Skeletal muscle tissue (tissue), 4 donors: ENCODE results near the gene DGAT2L6. TPM values are rescaled to one million over a fixed set of nuclear protein-coding genes. Genes with fewer than 3 reads are reported as not detected.
A peak's percentile ranks its signal among the peaks of the same experiment; 100 is the strongest.

Experiments used
- H3K27ac ChIP-seq: one replicate; pipeline ENCODE4 v1.7.0; 2013; ENCODE audit warnings: mild to moderate bottlenecking, low read depth, low read length, inconsistent platforms
- H3K27me3 ChIP-seq, 3 donors: one replicate each; pipeline ENCODE4 v1.7.0; 2013; ENCODE audit warnings: low read length in 3 of 3; ENCODE audit not compliant: control insufficient read depth in 3 of 3, insufficient read depth in 3 of 3
- H3K36me3 ChIP-seq, 3 donors: one replicate each; pipeline ENCODE4 v1.7.0; 2013; ENCODE audit warnings: low read length in 3 of 3; ENCODE audit not compliant: control insufficient read depth in 3 of 3, insufficient read depth in 3 of 3
- H3K4me1 ChIP-seq, 3 donors: one replicate each; pipeline ENCODE4 v1.7.0; 2013; ENCODE audit warnings: low read length in 3 of 3, mild to moderate bottlenecking in 3 of 3; ENCODE audit not compliant: control insufficient read depth in 3 of 3, insufficient read depth in 3 of 3
- H3K4me3 ChIP-seq, 3 donors: one replicate each; pipeline ENCODE4 v1.7.0; 2013; ENCODE audit warnings: low read length in 3 of 3
- H3K9ac ChIP-seq, 3 donors: one replicate each; pipeline ENCODE4 v1.7.0; 2013; ENCODE audit warnings: low read length in 3 of 3, mild to moderate bottlenecking in 3 of 3, moderate library complexity in 2 of 3, low read depth in 1 of 3
- H3K9me3 ChIP-seq, 3 donors: one replicate each; pipeline ENCODE4 v1.7.0; 2013; ENCODE audit warnings: low read length in 3 of 3; ENCODE audit not compliant: control insufficient read depth in 3 of 3
- total RNA-seq: library from RNA; depleted of rRNA; stranded (reverse); fragments of >200 nt; gene quantifications from one replicate; pipeline ENCODE4 v1.2.3, GENCODE V29; 2014
- donor health status: Osteomylitis.

DGAT2L6 gene, protein sequence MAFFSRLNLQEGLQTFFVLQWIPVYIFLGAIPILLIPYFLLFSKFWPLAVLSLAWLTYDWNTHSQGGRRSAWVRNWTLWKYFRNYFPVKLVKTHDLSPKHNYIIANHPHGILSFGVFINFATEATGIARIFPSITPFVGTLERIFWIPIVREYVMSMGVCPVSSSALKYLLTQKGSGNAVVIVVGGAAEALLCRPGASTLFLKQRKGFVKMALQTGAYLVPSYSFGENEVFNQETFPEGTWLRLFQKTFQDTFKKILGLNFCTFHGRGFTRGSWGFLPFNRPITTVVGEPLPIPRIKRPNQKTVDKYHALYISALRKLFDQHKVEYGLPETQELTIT
- not detected for total RNA-seq

DNA sequence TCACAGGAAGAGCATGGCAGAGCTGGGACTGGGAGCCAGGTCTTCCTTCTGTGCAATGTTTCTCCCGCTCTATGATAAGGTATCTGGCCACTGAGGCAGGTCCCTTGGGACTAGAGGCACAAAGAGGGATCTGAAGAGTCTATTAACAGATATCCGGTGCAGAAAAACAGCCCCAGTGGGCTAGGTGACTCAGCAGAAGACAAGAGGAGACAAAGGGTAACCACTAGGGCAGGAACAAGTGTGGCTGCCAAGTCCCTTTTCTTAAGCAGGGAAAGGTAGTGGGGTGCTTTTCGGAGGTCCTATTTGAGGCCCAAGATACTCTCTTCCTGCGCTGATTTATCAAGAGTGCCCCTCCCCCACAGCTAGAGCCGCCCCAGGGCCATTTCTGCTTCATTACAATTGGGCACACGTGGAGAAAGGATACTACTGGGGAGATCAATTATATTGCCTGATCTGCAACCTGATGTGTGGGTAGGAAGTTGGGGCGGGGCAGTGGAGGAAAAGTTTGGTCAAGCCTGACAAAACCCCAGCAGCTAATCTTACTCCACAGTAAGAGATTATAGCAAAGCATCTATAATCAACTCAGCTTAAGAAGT, at the start of gene DGAT2L6:
Gene DGAT2L6 (plus strand): TSS at position 546 of the 596 bp plus-strand sequence. CDS start 100 bp downstream, outside the sequence.
- no peaks in the 10 kb centered on the region for H3K4me1 ChIP-seq
- H3K9me3 ChIP-seq = no peaks in the 10 kb centered on the region
- H3K36me3 ChIP-seq = no peaks in the 10 kb centered on the region
- no peaks in the 10 kb centered on the region for H3K27me3 ChIP-seq
- H3K4me3 ChIP-seq = no peak within 1 kb of the TSS
- H3K27ac ChIP-seq = no peak within 1 kb of the TSS
- H3K9ac ChIP-seq = no peak within 1 kb of the TSS

DNA sequence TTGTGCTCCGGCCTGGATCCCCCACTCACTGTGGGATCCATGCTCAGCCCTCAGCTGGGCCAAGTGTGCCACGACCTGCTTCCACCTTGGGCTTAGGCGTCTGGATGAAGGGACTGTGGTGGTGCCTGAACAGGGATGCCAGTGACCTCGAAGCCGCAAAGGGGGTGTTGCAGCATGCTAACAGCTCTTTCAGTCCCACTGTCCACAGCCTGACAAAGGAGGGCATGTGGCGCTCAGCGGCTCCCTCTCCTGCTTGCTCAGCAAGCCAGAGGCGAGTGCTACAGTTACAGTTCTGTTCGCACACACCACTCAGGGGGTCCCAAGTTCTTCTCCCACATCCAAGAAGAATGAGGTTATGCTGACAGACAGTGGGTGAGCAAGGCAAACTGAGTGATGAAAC, 49.2 kb upstream of the DGAT2L6 start:
- Histone ChIP-seq H3K4me3 (no peak overlapping the region), H3K9me3 (no peaks in the 10 kb centered on the region), H3K27me3 (peaks cover 0 to 5% (median 0%) of the 10 kb centered on the region in 3 donors), H3K9ac (no peak overlapping the region), H3K27ac (no peak overlapping the region), H3K4me1 (peaks cover 0 to 4% (median 0%) of the 10 kb centered on the region in 3 donors), H3K36me3 (no peaks in the 10 kb centered on the region)

GRCh38 chrX:70129816-70130215, 47.5 kb upstream of the DGAT2L6 start:
- no peak overlapping the region for H3K4me3 ChIP-seq
- no peaks in the 10 kb centered on the region for H3K36me3 ChIP-seq
- H3K9me3 ChIP-seq = no peaks in the 10 kb centered on the region
- H3K4me1 ChIP-seq = peaks cover 4 to 13% (median 7%) of the 10 kb centered on the region in 3 donors
- no peak overlapping the region for H3K27ac ChIP-seq
- H3K27me3 ChIP-seq = peaks cover 0 to 5% (median 0%) of the 10 kb centered on the region in 3 donors
- no peak overlapping the region for H3K9ac ChIP-seq

DNA sequence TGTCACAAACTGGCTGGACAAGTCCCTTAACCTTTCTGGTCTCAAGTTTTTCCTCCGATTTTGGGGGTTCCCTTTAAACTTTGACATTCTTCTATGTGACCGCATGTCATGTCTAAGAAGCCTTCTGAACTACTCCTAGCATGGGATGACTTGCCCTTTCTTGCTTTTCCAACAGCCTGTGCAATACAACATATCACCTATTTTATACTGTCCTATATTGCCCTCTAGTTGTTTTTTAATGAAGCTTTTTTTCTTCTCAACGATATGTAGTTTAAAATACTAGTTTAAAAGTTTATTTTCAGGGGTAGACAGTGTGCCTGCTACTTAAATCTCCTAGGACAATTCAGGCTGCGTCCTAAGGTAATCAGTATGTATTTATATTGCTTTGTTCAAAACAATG, 45.1 kb upstream of the DGAT2L6 start:
- peak overlapping the region in 1 of 3 donors; percentile 96 for H3K4me3 ChIP-seq
- no peak overlapping the region for H3K27ac ChIP-seq
- peaks cover 0 to 5% (median 0%) of the 10 kb centered on the region in 3 donors for H3K27me3 ChIP-seq

GRCh38 chrX:70132877-70133302, 44.4 kb upstream of the DGAT2L6 start:
- H3K36me3 ChIP-seq = peaks cover 0 to 4% (median 2%) of the 10 kb centered on the region in 3 donors
- peak overlapping the region; percentile 74 for H3K27ac ChIP-seq
- peaks cover 0 to 3% (median 0%) of the 10 kb centered on the region in 3 donors for H3K27me3 ChIP-seq
- peaks cover 10 to 21% (median 14%) of the 10 kb centered on the region in 3 donors for H3K4me1 ChIP-seq
- H3K9me3 ChIP-seq = no peaks in the 10 kb centered on the region
- H3K4me3 ChIP-seq = peak overlapping the region; percentile 74 to 96 (median 90)
- H3K9ac ChIP-seq = peak overlapping the region in 2 of 3 donors; percentile 74 to 83

More for the DNA sequence above, 45.1 kb upstream of the DGAT2L6 start:
- Histone ChIP-seq H3K9me3 (no peaks in the 10 kb centered on the region), H3K9ac (no peak overlapping the region), H3K4me1 (peaks cover 10 to 21% (median 14%) of the 10 kb centered on the region in 3 donors), H3K36me3 (peaks cover 0 to 4% (median 2%) of the 10 kb centered on the region in 3 donors)

- Histone ChIP-seq H3K36me3 (peaks cover 0 to 4% (median 2%) of the 10 kb centered on the region in 3 donors), H3K9ac (peak within 1 kb of the TSS; percentile 69 to 83 (median 83))
Measured at GRCh38 chrX:70133303-70134115, 43.8 kb upstream of the DGAT2L6 start, which contains the start of gene IGBP1. Gene IGBP1 (plus strand): TSS chrX:70133447. CDS start chrX:70133948, 501 bp downstream.

GRCh38 chrX:70134116-70134477, 43.2 kb upstream of the DGAT2L6 start:
- H3K27ac ChIP-seq = peak overlapping the region; percentile 74
- no peaks in the 10 kb centered on the region for H3K27me3 ChIP-seq
- peak overlapping the region; percentile 69 to 83 (median 83) for H3K9ac ChIP-seq
- no peaks in the 10 kb centered on the region for H3K9me3 ChIP-seq
- peaks cover 10 to 21% (median 14%) of the 10 kb centered on the region in 3 donors for H3K4me1 ChIP-seq
- peaks cover 0 to 4% (median 2%) of the 10 kb centered on the region in 3 donors for H3K36me3 ChIP-seq
- H3K4me3 ChIP-seq = peak overlapping the region; percentile 74 to 96 (median 90)

More at GRCh38 chrX:70133303-70134115, 43.8 kb upstream of the DGAT2L6 start, which contains the start of gene IGBP1:
- no peaks in the 10 kb centered on the region for H3K9me3 ChIP-seq
- no peaks in the 10 kb centered on the region for H3K27me3 ChIP-seq
- H3K4me1 ChIP-seq = peaks cover 10 to 21% (median 14%) of the 10 kb centered on the region in 3 donors
- peak within 1 kb of the TSS; percentile 74 for H3K27ac ChIP-seq
- H3K4me3 ChIP-seq = peak within 1 kb of the TSS; percentile 74 to 96 (median 90)

DNA sequence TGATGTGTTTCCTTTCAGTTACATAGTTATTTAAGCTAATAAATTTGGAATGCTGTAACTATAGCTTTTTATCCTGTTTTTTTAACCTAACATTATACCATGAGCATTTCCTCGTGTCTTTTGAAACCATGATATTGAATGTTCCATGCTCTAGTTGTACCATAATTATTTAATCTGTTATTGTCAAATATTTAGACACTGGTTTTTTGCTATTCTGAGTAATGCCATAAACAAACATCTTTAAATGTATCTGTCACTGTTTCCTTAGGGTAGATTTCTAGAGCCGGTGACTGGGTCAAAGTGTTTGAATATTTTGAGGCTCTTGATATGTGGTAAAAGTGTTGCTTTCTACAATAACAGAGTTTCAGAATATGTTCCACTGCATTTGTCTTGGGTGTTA, 38.7 kb upstream of the DGAT2L6 start:
- H3K36me3 ChIP-seq = peaks cover 0 to 4% (median 2%) of the 10 kb centered on the region in 3 donors
- no peaks in the 10 kb centered on the region for H3K9me3 ChIP-seq
- peaks cover 10 to 14% (median 12%) of the 10 kb centered on the region in 3 donors for H3K4me1 ChIP-seq
- H3K9ac ChIP-seq = no peak overlapping the region
- H3K4me3 ChIP-seq = no peak overlapping the region
- H3K27ac ChIP-seq = no peak overlapping the region
- no peaks in the 10 kb centered on the region for H3K27me3 ChIP-seq

- no peak overlapping the region for H3K27ac ChIP-seq
- peaks cover 6 to 9% (median 8%) of the 10 kb centered on the region in 3 donors for H3K4me1 ChIP-seq
- peaks cover 0 to 4% (median 2%) of the 10 kb centered on the region in 3 donors for H3K36me3 ChIP-seq
- H3K4me3 ChIP-seq = no peak overlapping the region
- H3K27me3 ChIP-seq = no peaks in the 10 kb centered on the region
- H3K9ac ChIP-seq = no peak overlapping the region
- H3K9me3 ChIP-seq = no peaks in the 10 kb centered on the region
Measured at GRCh38 chrX:70139736-70140135, 37.5 kb upstream of the DGAT2L6 start.
